HepG2 (cell line): ENCODE measurements around the gene SMARCA2. TPM values are rescaled to one million over a fixed set of nuclear protein-coding genes. Genes with fewer than 3 reads are reported as not detected.

ENCODE experiments used
- ATAC-seq: fragments of 200-7000 bp; cut with Tn5 transposase; 3 replicates; pipeline ENCODE4 v1.9.1; 2020; ENCODE audit warnings: mild to moderate bottlenecking, moderate library complexity
- BruUV-seq: library from RNA; stranded (reverse); fragments of 400-500 nt; replicated peaks from 2 replicates; lab custom pipeline; 2021; lab: Mats Ljungman, UMichigan
- CTCF ChIA-PET: fragments of 300-600 bp; formaldehyde crosslinking; extraction: SDS; loops from one replicate; lab custom pipeline; 2021; ENCODE audit warnings: low total read pairs, inconsistent platforms, low intra/inter-chr PET ratio; lab: Yijun Ruan, JAX
- POLR2A ChIA-PET: fragments of 350-600 bp; sonication (Branson Sonifier 250); formaldehyde crosslinking; loops from one replicate; lab custom pipeline; 2020; ENCODE audit warnings: antibody characterized with exemption, inconsistent platforms; lab: Yijun Ruan, JAX
- DNase-seq: peaks from one replicate; pipeline ENCODE4 v3.0.0-alpha.2; 2015; ENCODE audit warnings: low spot score
- FAIRE-seq: peaks from 3 replicates; lab custom pipeline; 2011; peaks lifted over from hg19 to GRCh38; lab: Jason Lieb, UNC
- H2AFZ ChIP-seq: one replicate; pipeline ENCODE4 v1.6.1; 2011; ENCODE audit warnings: low read length, inconsistent platforms
- H3K27ac ChIP-seq: fragments of 300-600 bp; 3 replicates; pipeline ENCODE4 v1.8.0; 2011; ENCODE audit warnings: mixed run types, mild to moderate bottlenecking, mixed read lengths, low read length, inconsistent platforms; ENCODE audit not compliant: insufficient read depth; ENCODE audit errors: extremely low read length
- H3K27me3 ChIP-seq, 2 experiments: fragments of 200-600 bp in 1 of 2; 2 replicates in 1 of 2; 3 replicates in 1 of 2; pipeline versions ENCODE4 v1.6.0 to v1.8.0; 2011; ENCODE audit warnings: low read length in 2 of 2, mild to moderate bottlenecking in 2 of 2, moderate library complexity in 2 of 2, inconsistent platforms in 1 of 2; ENCODE audit not compliant: insufficient read depth in 2 of 2, control insufficient read depth in 1 of 2
- H3K36me3 ChIP-seq, 2 experiments: fragments of 200-600 bp in 1 of 2; replicated peaks in 1 of 2; 2 replicates in 1 of 2; 3 replicates in 1 of 2; pipeline versions ENCODE4 v1.5.1 to v1.8.0; 2011; ENCODE audit warnings: low read length in 2 of 2, inconsistent platforms in 1 of 2; ENCODE audit not compliant: insufficient read depth in 2 of 2, control insufficient read depth in 1 of 2
- H3K4me1 ChIP-seq: 2 replicates; pipeline ENCODE4 v1.5.1; 2012; ENCODE audit warnings: low read length, inconsistent platforms; ENCODE audit not compliant: insufficient read depth
- H3K4me2 ChIP-seq: 2 replicates; pipeline ENCODE4 v1.6.0; 2011; ENCODE audit warnings: low read depth, low read length, inconsistent platforms
- H3K4me3 ChIP-seq, 3 experiments: fragments of 200-600 bp in 1 of 3; sonication (generic), shearing (Covaris generic) in 1 of 3; replicated peaks in 1 of 3; 2 replicates each; pipeline ENCODE4 v1.5.1; 2011 to 2016; ENCODE audit warnings: low read length in 3 of 3, inconsistent platforms in 2 of 3, low read depth in 2 of 3, mild to moderate bottlenecking in 2 of 3, control low read depth in 1 of 3, mixed read lengths in 1 of 3; ENCODE audit not compliant: insufficient read depth in 1 of 3
- H3K79me2 ChIP-seq: one replicate; pipeline ENCODE4 v1.6.1; 2011; ENCODE audit warnings: low read length, inconsistent platforms; ENCODE audit not compliant: insufficient read depth
- H3K9ac ChIP-seq: 2 replicates; pipeline ENCODE4 v1.6.0; 2011; ENCODE audit warnings: mild to moderate bottlenecking, low read depth, low read length, inconsistent platforms; ENCODE audit not compliant: insufficient read depth
- H3K9me3 ChIP-seq: 2 replicates; pipeline ENCODE4 v1.5.1; 2012; ENCODE audit warnings: mild to moderate bottlenecking, low read length
- H4K20me1 ChIP-seq: 2 replicates; pipeline ENCODE4 v1.6.0; 2011; ENCODE audit warnings: inconsistent platforms, mild to moderate bottlenecking, low read length, moderate library complexity; ENCODE audit not compliant: insufficient read depth
- ATM ChIP-seq: fragments of 450-650 bp; IDR thresholded peaks from 2 replicates; pipeline ENCODE4 v1.7.1; 2017; ENCODE audit warnings: mild to moderate bottlenecking, borderline replicate concordance
- CCAR2 ChIP-seq: fragments of 200-400 bp; formaldehyde crosslinking; optimal IDR thresholded peaks from 2 replicates; pipeline ENCODE3; 2018; ENCODE audit warnings: low read depth, mild to moderate bottlenecking, low read length, moderate library complexity
- CENPX ChIP-seq: sonication (generic); formaldehyde crosslinking; IDR thresholded peaks from 2 replicates; pipeline ENCODE4 v1.9.0; 2021; ENCODE audit warnings: mild to moderate bottlenecking, missing genetic modification reagents, moderate library complexity
- RBAK ChIP-seq: sonication (generic); formaldehyde crosslinking; IDR thresholded peaks from 2 replicates; pipeline ENCODE4 v1.5.1; 2020; ENCODE audit warnings: mild to moderate bottlenecking, missing genetic modification reagents
- REXO4 ChIP-seq: sonication (generic); formaldehyde crosslinking; IDR thresholded peaks from 2 replicates; pipeline ENCODE4 v1.8.0; 2022; ENCODE audit warnings: missing genetic modification reagents, mild to moderate bottlenecking, borderline replicate concordance
- TBP ChIP-seq: sonication (generic); formaldehyde crosslinking; IDR thresholded peaks from 2 replicates; pipeline ENCODE4 v1.5.0; 2020; ENCODE audit warnings: missing genetic modification reagents
- YEATS2 ChIP-seq: sonication (generic); formaldehyde crosslinking; IDR thresholded peaks from 2 replicates; pipeline ENCODE4 v1.4.0; 2020; ENCODE audit warnings: missing genetic modification reagents, borderline replicate concordance
- ZFP37 ChIP-seq: sonication (generic); formaldehyde crosslinking; IDR thresholded peaks from 2 replicates; pipeline ENCODE4 v1.4.0; 2020; ENCODE audit warnings: missing genetic modification reagents, borderline replicate concordance
- ZNF34 ChIP-seq: sonication (generic); formaldehyde crosslinking; IDR thresholded peaks from 2 replicates; pipeline ENCODE4 v1.4.0; 2020; ENCODE audit warnings: mild to moderate bottlenecking, missing genetic modification reagents, borderline replicate concordance
- ZNF484 ChIP-seq: sonication (generic); formaldehyde crosslinking; IDR thresholded peaks from 2 replicates; pipeline ENCODE4 v1.5.1; 2020; ENCODE audit warnings: mild to moderate bottlenecking, low read depth, missing genetic modification reagents, borderline replicate concordance
- ZNF510 ChIP-seq: sonication (generic); formaldehyde crosslinking; IDR thresholded peaks from 2 replicates; pipeline ENCODE4 v1.4.0; 2020; ENCODE audit warnings: low read depth, mild to moderate bottlenecking, missing genetic modification reagents
- ZNF607 ChIP-seq: sonication (generic); formaldehyde crosslinking; IDR thresholded peaks from 2 replicates; pipeline ENCODE4 v1.5.1; 2020; ENCODE audit warnings: missing genetic modification reagents, mild to moderate bottlenecking, borderline replicate concordance
- ZNF7 ChIP-seq: IDR thresholded peaks from 2 replicates; pipeline ENCODE4 v1.6.1; 2016; ENCODE audit warnings: missing biosample characterization, missing genetic modification reagents
- ZNF781 ChIP-seq: sonication (generic); formaldehyde crosslinking; IDR thresholded peaks from 2 replicates; pipeline ENCODE4 v1.5.1; 2020; ENCODE audit warnings: borderline replicate concordance, mild to moderate bottlenecking, missing genetic modification reagents; ENCODE audit errors: not compliant biosample characterization
- ZNF790 ChIP-seq: sonication (generic); formaldehyde crosslinking; IDR thresholded peaks from 2 replicates; pipeline ENCODE4 v1.8.0; 2022; ENCODE audit warnings: missing genetic modification reagents, mild to moderate bottlenecking, borderline replicate concordance
- whole genome bisulfite sequencing: methylation state at CpG from one replicate; pipeline ENCODE4 v1.1.6; 2017; ENCODE audit warnings: low lambda C conversion rate; 5-methylcytosine and 5-hydroxymethylcytosine counted together
- in situ Hi-C: cut with HindIII; loops from 2 replicates; pipeline ENCODE4 v1.10.0; 2017; ENCODE audit warnings: low pct_unique_long_range_greater_than_20kb; ENCODE audit not compliant: extremely low pct_ligation_motif_present
- intact Hi-C: fragments of 100-400 bp; cut with micrococcal nuclease; formaldehyde crosslinking; loops from one replicate; pipeline ENCODE4 v1.10.0; 2022; ENCODE audit not compliant: unreplicated experiment
- polyA plus RNA-seq, 8 experiments: library from polyadenylated mRNA; depleted of rRNA in 3 of 8; stranded (reverse) in 7 of 8; unstranded in 1 of 8; fragments of >200 nt; fragmentation: Illumina TruSeq in 4 of 8; extraction: Trizol in 4 of 8; gene quantifications; 2 replicates each; pipeline versions ENCODE4 v1.2.1 to v1.2.3, GENCODE V29; 2011 to 2016; ENCODE audit warnings: low read depth in 4 of 8, missing spikeins in 1 of 8, mixed read lengths in 1 of 8; ENCODE audit not compliant: insufficient read depth in 1 of 8
- total RNA-seq, 5 experiments: library from RNA; depleted of rRNA; stranded (reverse); fragments of >200 nt; fragmentation: Illumina TruSeq; extraction: Trizol; gene quantifications; 2 replicates each; pipeline ENCODE4 v1.2.3, GENCODE V29; 2016; ENCODE audit warnings: low read depth in 1 of 5
- TF ChIP-seq, protein P1 (sequence below): sonication (generic); formaldehyde crosslinking; IDR thresholded peaks from 2 replicates; pipeline ENCODE4 v1.4.0; 2020; ENCODE audit warnings: missing genetic modification reagents

SMARCA2 gene
- total and polyA plus RNA-seq, 2 of the 13 experiments (the other 11 are each of a cell fraction or from before 2014, with no cell fraction given), result 22.5 to 23.7 TPM

DNA sequence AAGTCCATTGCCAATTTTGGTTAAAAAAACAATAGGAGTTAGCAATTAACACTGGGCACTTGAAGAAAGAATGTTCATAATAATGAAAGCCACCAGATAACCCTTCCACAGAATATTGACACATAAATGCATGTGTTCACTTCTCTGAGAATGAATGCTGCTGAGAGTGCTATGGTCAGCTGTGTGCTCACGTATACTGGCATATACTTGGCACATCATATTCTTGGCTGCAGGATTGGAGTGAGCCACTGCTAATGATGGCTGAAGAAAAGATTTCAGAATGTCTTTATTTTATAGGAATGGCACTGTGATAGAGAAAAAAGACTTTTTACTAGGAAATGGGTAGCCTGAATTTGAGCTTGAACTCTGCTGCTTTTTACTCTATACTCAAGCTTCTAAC lies 46.0 kb upstream of the SMARCA2 start:
- Histone ChIP-seq H3K4me3 (no peak overlapping the region), H3K4me2 (no peak overlapping the region), H3K9ac (no peak overlapping the region), H3K79me2 (no peaks in the 10 kb centered on the region), H3K36me3 (no peaks in the 10 kb centered on the region), H3K27ac (no peak overlapping the region), H3K4me1 (no peaks in the 10 kb centered on the region), H4K20me1 (no peaks in the 10 kb centered on the region), H3K27me3 (no peaks in the 10 kb centered on the region)
- 13% methylated on average over 1 of the region's 1 CpG for WGBS
- BruUV-seq, result no TSS peak
- ChIA-PET CTCF (no interaction called here), POLR2A (no interaction called here)
- FAIRE-seq, result no peak
- no peak for DNase-seq
- TF ChIP-seq ZFP37, result no peak
- no peak for TF ChIP-seq ZNF34 (CRISPR knock-in tag)
- TF ChIP-seq RBAK (CRISPR knock-in tag), result no peak
- no peak for TF ChIP-seq TBP (CRISPR knock-in tag)
- TF ChIP-seq ZNF484 (CRISPR knock-in tag), result no peak
- no peak for TF ChIP-seq ZNF510 (CRISPR knock-in tag)
- no peak for TF ChIP-seq ZNF607
- TF ChIP-seq, protein P1, sequence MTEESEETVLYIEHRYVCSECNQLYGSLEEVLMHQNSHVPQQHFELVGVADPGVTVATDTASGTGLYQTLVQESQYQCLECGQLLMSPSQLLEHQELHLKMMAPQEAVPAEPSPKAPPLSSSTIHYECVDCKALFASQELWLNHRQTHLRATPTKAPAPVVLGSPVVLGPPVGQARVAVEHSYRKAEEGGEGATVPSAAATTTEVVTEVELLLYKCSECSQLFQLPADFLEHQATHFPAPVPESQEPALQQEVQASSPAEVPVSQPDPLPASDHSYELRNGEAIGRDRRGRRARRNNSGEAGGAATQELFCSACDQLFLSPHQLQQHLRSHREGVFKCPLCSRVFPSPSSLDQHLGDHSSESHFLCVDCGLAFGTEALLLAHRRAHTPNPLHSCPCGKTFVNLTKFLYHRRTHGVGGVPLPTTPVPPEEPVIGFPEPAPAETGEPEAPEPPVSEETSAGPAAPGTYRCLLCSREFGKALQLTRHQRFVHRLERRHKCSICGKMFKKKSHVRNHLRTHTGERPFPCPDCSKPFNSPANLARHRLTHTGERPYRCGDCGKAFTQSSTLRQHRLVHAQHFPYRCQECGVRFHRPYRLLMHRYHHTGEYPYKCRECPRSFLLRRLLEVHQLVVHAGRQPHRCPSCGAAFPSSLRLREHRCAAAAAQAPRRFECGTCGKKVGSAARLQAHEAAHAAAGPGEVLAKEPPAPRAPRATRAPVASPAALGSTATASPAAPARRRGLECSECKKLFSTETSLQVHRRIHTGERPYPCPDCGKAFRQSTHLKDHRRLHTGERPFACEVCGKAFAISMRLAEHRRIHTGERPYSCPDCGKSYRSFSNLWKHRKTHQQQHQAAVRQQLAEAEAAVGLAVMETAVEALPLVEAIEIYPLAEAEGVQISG (CRISPR knock-in tag), result no peak
- no peak for TF ChIP-seq ATM
- TF ChIP-seq ZNF7 (CRISPR knock-in tag), result no peak
- no peak for TF ChIP-seq CCAR2
- TF ChIP-seq ZNF781 (CRISPR knock-in tag), result no peak
- no peak for TF ChIP-seq YEATS2
- TF ChIP-seq CENPX, result no peak
- TF ChIP-seq REXO4 (CRISPR knock-in tag), result no peak
- TF ChIP-seq ZNF790, result no peak
- TF ChIP-seq, all 625 proteins: peak for 0
- no peaks in the 10 kb centered on the region; the same call in 1 of the 2 replicates for H3K9me3 ChIP-seq
- in situ Hi-C loops (no loop called here), intact Hi-C loops (no loop called here)
- H2AFZ ChIP-seq, result no peak overlapping the region
- ATAC-seq, result no peak
